ENCODE data around the gene TPO.
"Not testable (repeated sequence)": the region's sequence is repeated elsewhere in the genome, so short reads cannot be mapped to it uniquely, and the experiment has no call there.

Gene TPO

GRCh38 chr2:1503471-1504310 lies 90.4 kb downstream of the TPO start:
- DNase-seq (ENCODE audit: low read depth), result no peak

GRCh38 chr2:1504311-1504750 lies 91.1 kb downstream of the TPO start:
- DNase-seq (ENCODE audit: low read depth), result no peak

- DNase-seq (ENCODE audit: low read depth), result no peak
These were observed 91.8 kb downstream of the TPO start for GRCh38 chr2:1505031-1505441.

GRCh38 chr2:1509271-1510065 lies 96.2 kb downstream of the TPO start:
- no peak for DNase-seq (ENCODE audit: low read depth)

- no peak for DNase-seq (ENCODE audit: low read depth)
These were observed 96.9 kb downstream of the TPO start for GRCh38 chr2:1510176-1510575.

GRCh38 chr2:1511455-1511854 lies 98.2 kb downstream of the TPO start:
- no peak for DNase-seq (ENCODE audit: low read depth)

GRCh38 chr2:1512321-1513289 lies 99.3 kb downstream of the TPO start:
- DNase-seq (ENCODE audit: low read depth), result no peak

GRCh38 chr2:1514391-1515072 lies 101.3 kb downstream of the TPO start:
- DNase-seq (ENCODE audit: low read depth), result no peak

- DNase-seq (ENCODE audit: low read depth), result no peak
These were observed 101.8 kb downstream of the TPO start for GRCh38 chr2:1515073-1515430.

GRCh38 chr2:1515986-1516797 lies 102.9 kb downstream of the TPO start:
- DNase-seq (ENCODE audit: low read depth), result no peak

GRCh38 chr2:1516798-1517060 lies 103.5 kb downstream of the TPO start:
- no peak for DNase-seq (ENCODE audit: low read depth)

- DNase-seq (ENCODE audit: low read depth), result not testable (repeated sequence)
These were observed 104.0 kb downstream of the TPO start for GRCh38 chr2:1517291-1517690.

- DNase-seq (ENCODE audit: low read depth), result no peak
These were observed 104.5 kb downstream of the TPO start for GRCh38 chr2:1517786-1518185.

GRCh38 chr2:1518331-1518803 lies 105.1 kb downstream of the TPO start:
- DNase-seq (ENCODE audit: low read depth), result no peak

- no peak for DNase-seq (ENCODE audit: low read depth)
These were observed 105.7 kb downstream of the TPO start for GRCh38 chr2:1518867-1519530.

- no peak for DNase-seq (ENCODE audit: low read depth)
These were observed 108.1 kb downstream of the TPO start for GRCh38 chr2:1521191-1521877.

GRCh38 chr2:1521878-1522830 lies 108.9 kb downstream of the TPO start:
- DNase-seq (ENCODE audit: low read depth), result no peak

Data from activated gamma-delta T cell treated with anti-CD3 and anti-CD28 coated beads, Interleukin-2, amount 50 U/mL, for 16 hours (primary cell).